Measurements from ENCODE around the gene NLGN1. TPM values are rescaled to one million over a fixed set of nuclear protein-coding genes. Genes with fewer than 3 reads are reported as not detected.
"Not testable (repeated sequence)": the region's sequence is repeated elsewhere in the genome, so short reads cannot be mapped to it uniquely, and the experiment has no call there.

Gene NLGN1
- total and polyA plus RNA-seq, 11 donors = 1.8 to 27.6 (median 15.5) TPM

GRCh38 chr3:173589116-173589515 lies 191.6 kb downstream of the NLGN1 start:
- WGBS, 4 donors = 93 to 98% (median 96%) methylated on average over 1 of the region's 1 CpG
- intact Hi-C loops (cut with DNase I) = loop anchor here in 1 of 10 donors (10.0 kb wide), 1 partner anchor 416 kb away; no protein-coding TSS in a partner anchor
- H3K36me3 ChIP-seq = no peaks in the 10 kb centered on the region
- H3K27ac ChIP-seq = no peak overlapping the region
- H3K4me3 ChIP-seq = no peak overlapping the region
- no peaks in the 10 kb centered on the region for H3K9me3 ChIP-seq
- TF ChIP-seq POLR2A (IDR thresholded peaks at IDR 0.05) (no peak), CTCF (IDR thresholded peaks at IDR 0.05) (no peak)
- H3K27me3 ChIP-seq = peaks cover 0 to 9% (median 0%) of the 10 kb centered on the region in 9 donors
- DNase-seq (no peak), ATAC-seq (no peak)
- H3K4me1 ChIP-seq = peaks cover 0 to 13% (median 0%) of the 10 kb centered on the region in 12 donors

- DNase-seq = no peak
- Histone ChIP-seq H3K36me3 (no peaks in the 10 kb centered on the region), H3K27ac (no peak overlapping the region), H3K4me3 (no peak overlapping the region), H3K4me1 (no peaks in the 10 kb centered on the region), H3K9me3 (no peaks in the 10 kb centered on the region), H3K27me3 (no peaks in the 10 kb centered on the region)
- WGBS, 4 donors = 82 to 92% (median 85%) methylated on average over 2 of the region's 2 CpGs
- ATAC-seq = no peak
- TF ChIP-seq POLR2A (IDR thresholded peaks at IDR 0.05) (no peak), CTCF (IDR thresholded peaks at IDR 0.05) (no peak)
- intact Hi-C loops (cut with DNase I) = no loop called here
Measured at GRCh38 chr3:173591401-173591800, 193.9 kb downstream of the NLGN1 start.

- WGBS, 4 donors = 52 to 60% (median 56%) methylated on average over 3 of the region's 3 CpGs
- H3K27me3 ChIP-seq; H3K36me3 ChIP-seq; ATAC-seq; H3K9me3 ChIP-seq; H3K4me3 ChIP-seq; H3K4me1 ChIP-seq; H3K27ac ChIP-seq; DNase-seq; intact Hi-C loops (cut with DNase I): not testable (repeated sequence)
Measured at GRCh38 chr3:173594881-173595280, 197.3 kb downstream of the NLGN1 start.

GRCh38 chr3:173599673-173600072 lies 202.1 kb downstream of the NLGN1 start:
- no peak for ATAC-seq
- TF ChIP-seq CTCF (IDR thresholded peaks at IDR 0.05) (no peak), POLR2A (IDR thresholded peaks at IDR 0.05) (no peak)

GRCh38 chr3:173614522-173614921 lies 217.0 kb downstream of the NLGN1 start:
- ATAC-seq (no peak), DNase-seq (no peak)
- Histone ChIP-seq H3K9me3 (no peaks in the 10 kb centered on the region), H3K4me3 (no peak overlapping the region), H3K27me3 (no peaks in the 10 kb centered on the region), H3K27ac (no peak overlapping the region), H3K36me3 (no peaks in the 10 kb centered on the region), H3K4me1 (peaks cover 0 to 17% (median 4%) of the 10 kb centered on the region in 12 donors)
- intact Hi-C loops (cut with DNase I) = no loop called here
- TF ChIP-seq POLR2A (IDR thresholded peaks at IDR 0.05) (no peak), CTCF (IDR thresholded peaks at IDR 0.05) (no peak)

More at GRCh38 chr3:173599673-173600072, 202.1 kb downstream of the NLGN1 start:
- H3K36me3 ChIP-seq = no peaks in the 10 kb centered on the region
- WGBS, 4 donors = 64 to 72% (median 67%) methylated on average over 2 of the region's 2 CpGs
- no peaks in the 10 kb centered on the region for H3K9me3 ChIP-seq
- H3K4me1 ChIP-seq = no peaks in the 10 kb centered on the region
- intact Hi-C loops (cut with DNase I) = no loop called here
- DNase-seq = no peak
- H3K27ac ChIP-seq = no peak overlapping the region
- no peaks in the 10 kb centered on the region for H3K27me3 ChIP-seq
- no peak overlapping the region for H3K4me3 ChIP-seq

Data from heart left ventricle (tissue), 16 donors.